GM08714 (cell line): ENCODE data around the gene MRPL23.

ENCODE experiments used
- H3K4me3 ChIP-seq: fragments of 200-500 bp; sonication (Bioruptor generic); 2 replicates; pipeline ENCODE4 v1.5.1; 2014; ENCODE audit warnings: mild to moderate bottlenecking, low read length, inconsistent platforms
- ZNF274 ChIP-seq: IDR thresholded peaks from 2 replicates; pipeline ENCODE4 v1.6.1; 2012; ENCODE audit warnings: mild to moderate bottlenecking, low read depth, low read length

The MRPL23 gene

GRCh38 chr11:1926156-1927025, 20.7 kb upstream of the MRPL23 start:
- no peak overlapping the region for H3K4me3 ChIP-seq
- no peak for TF ChIP-seq ZNF274

GRCh38 chr11:1927026-1927847, 19.9 kb upstream of the MRPL23 start:
- no peak for TF ChIP-seq ZNF274

GRCh38 chr11:1927848-1928469, 19.2 kb upstream of the MRPL23 start:
- no peak for TF ChIP-seq ZNF274
- no peak overlapping the region for H3K4me3 ChIP-seq

More at GRCh38 chr11:1927026-1927847, 19.9 kb upstream of the MRPL23 start:
- no peak overlapping the region for H3K4me3 ChIP-seq

GRCh38 chr11:1928470-1928890, 18.7 kb upstream of the MRPL23 start:
- no peak for TF ChIP-seq ZNF274
- H3K4me3 ChIP-seq: no peak overlapping the region

GRCh38 chr11:1928891-1929541, 18.1 kb upstream of the MRPL23 start:
- TF ChIP-seq ZNF274: no peak
- H3K4me3 ChIP-seq: no peak overlapping the region

GRCh38 chr11:1929621-1930461, 17.3 kb upstream of the MRPL23 start:
- H3K4me3 ChIP-seq: no peak overlapping the region
- no peak for TF ChIP-seq ZNF274

- no peak overlapping the region for H3K4me3 ChIP-seq
- no peak for TF ChIP-seq ZNF274
Measured at GRCh38 chr11:1930462-1930830, 16.7 kb upstream of the MRPL23 start.

- no peak for TF ChIP-seq ZNF274
- no peak overlapping the region for H3K4me3 ChIP-seq
Measured at GRCh38 chr11:1931341-1932104, 15.6 kb upstream of the MRPL23 start.

- no peak overlapping the region for H3K4me3 ChIP-seq
- TF ChIP-seq ZNF274: no peak
Measured at GRCh38 chr11:1932105-1932480, 15.0 kb upstream of the MRPL23 start.

- TF ChIP-seq ZNF274: no peak
Measured at GRCh38 chr11:1932681-1933080, 14.5 kb upstream of the MRPL23 start.

GRCh38 chr11:1933416-1934334, 13.5 kb upstream of the MRPL23 start:
- no peak for TF ChIP-seq ZNF274
- no peak overlapping the region for H3K4me3 ChIP-seq

More at GRCh38 chr11:1932681-1933080, 14.5 kb upstream of the MRPL23 start:
- H3K4me3 ChIP-seq: no peak overlapping the region
